ENCODE results near the gene SPRN.
"Not testable (repeated sequence)": the region's sequence is repeated elsewhere in the genome, so short reads cannot be mapped to it uniquely, and the experiment has no call there.

Gene SPRN

DNA sequence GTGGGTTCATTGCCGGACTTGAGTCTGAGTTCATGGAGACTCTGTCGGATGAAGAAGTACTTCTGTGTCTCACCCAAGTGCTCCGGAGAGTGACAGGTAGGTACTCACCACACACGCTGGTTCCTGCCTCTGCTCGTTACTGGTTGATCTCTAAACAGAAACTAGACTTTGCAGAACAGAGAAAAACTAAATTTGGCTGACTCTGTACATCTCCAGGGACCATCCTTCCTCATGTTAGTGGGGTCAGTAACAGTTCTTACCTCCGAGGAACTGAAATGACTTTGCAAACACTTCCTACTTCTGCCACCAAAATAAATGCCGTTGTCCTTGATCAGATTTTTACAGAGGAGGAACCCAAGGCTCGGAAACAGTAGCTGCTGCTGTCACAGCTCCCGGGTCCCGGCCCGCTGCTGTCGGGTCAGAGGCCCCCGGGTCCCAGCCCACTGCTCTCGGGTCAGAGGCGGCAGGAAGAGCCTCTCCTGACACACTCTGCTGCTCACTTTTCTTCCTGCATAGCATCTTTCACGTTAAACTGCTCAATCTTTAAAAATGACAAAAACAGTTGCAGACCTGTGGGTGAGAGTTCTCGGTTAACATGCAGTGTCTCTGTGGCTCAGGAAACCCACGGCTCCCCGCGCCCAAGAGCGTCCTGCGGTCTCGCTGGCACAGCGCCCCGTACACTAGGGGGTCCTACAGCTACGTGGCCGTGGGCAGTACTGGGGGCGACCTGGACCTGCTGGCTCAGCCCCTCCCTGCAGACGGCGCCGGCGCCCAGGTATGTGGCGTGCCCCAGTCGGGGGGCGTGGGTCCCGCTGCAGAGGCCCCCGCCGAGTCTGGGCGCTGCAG is 35.2 kb downstream of the SPRN start:
- DNase-seq (ENCODE audit: low spot score), result peak; percentile 90

DNA sequence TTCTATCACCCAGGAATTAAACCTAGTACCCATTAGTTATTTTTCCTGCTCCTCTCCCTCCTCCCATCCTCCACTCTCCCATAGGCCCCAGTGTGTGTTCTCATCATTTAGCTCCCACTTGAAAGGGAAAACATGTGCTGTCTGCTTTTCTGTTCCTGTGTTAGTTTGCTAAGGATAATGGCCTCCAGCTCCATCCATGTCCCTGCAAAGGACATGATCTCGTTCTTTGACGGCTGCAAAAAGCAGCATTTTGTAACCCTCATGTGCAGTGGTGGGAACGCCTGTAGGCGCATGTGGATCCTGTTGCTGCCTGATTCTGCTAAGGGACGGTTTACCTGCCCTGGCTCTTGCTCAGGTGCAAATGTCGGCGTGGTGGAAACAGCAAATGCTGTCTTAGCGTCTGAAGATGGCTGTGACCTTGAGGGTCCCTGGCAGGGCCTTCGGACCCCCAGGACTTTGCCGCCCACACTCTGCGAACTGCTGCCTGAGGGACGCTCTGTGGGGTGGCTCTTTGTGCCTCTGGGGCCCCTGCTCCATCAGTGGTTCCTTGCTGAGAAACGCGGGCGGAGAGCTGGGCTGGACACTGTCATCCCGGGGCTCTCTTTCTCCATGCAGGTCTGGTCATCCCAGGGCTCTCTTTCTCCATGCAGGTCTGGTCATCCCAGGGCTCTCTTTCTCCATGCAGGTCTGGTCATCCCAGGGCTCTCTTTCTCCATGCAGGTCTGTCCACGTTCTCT is 36.0 kb downstream of the SPRN start:
- DNase-seq (ENCODE audit: low spot score), result no peak
- TF ChIP-seq CTCF (IDR thresholded peaks at IDR 0.05; ENCODE audit: extremely low read depth, missing control alignments), result no peak

More for the DNA sequence above, 35.2 kb downstream of the SPRN start:
- no peak for TF ChIP-seq CTCF (IDR thresholded peaks at IDR 0.05; ENCODE audit: extremely low read depth, missing control alignments)

- DNase-seq (ENCODE audit: low spot score), result not testable (repeated sequence)
Measured at GRCh38 chr10:133386951-133387350, 37.5 kb downstream of the SPRN start.

GRCh38 chr10:133385214-133385613 is 39.2 kb downstream of the SPRN start:
- TF ChIP-seq CTCF (IDR thresholded peaks at IDR 0.05; ENCODE audit: extremely low read depth, missing control alignments), result no peak
- no peak for DNase-seq (ENCODE audit: low spot score)

- no peak for TF ChIP-seq CTCF (IDR thresholded peaks at IDR 0.05; ENCODE audit: extremely low read depth, missing control alignments)
- DNase-seq (ENCODE audit: low spot score), result no peak
Measured at GRCh38 chr10:133384071-133384470, 40.4 kb downstream of the SPRN start.

- no peak for DNase-seq (ENCODE audit: low spot score)
- TF ChIP-seq CTCF (IDR thresholded peaks at IDR 0.05; ENCODE audit: extremely low read depth, missing control alignments), result no peak
Measured at GRCh38 chr10:133383551-133383950, 40.9 kb downstream of the SPRN start.

- TF ChIP-seq CTCF (IDR thresholded peaks at IDR 0.05; ENCODE audit: extremely low read depth, missing control alignments), result no peak
- no peak for DNase-seq (ENCODE audit: low spot score)
Measured at GRCh38 chr10:133381036-133381435, 43.4 kb downstream of the SPRN start.

Measured in GM20000 (cell line).